ENCODE results near the gene SLC9C2.

- TF ChIP-seq, protein P1, sequence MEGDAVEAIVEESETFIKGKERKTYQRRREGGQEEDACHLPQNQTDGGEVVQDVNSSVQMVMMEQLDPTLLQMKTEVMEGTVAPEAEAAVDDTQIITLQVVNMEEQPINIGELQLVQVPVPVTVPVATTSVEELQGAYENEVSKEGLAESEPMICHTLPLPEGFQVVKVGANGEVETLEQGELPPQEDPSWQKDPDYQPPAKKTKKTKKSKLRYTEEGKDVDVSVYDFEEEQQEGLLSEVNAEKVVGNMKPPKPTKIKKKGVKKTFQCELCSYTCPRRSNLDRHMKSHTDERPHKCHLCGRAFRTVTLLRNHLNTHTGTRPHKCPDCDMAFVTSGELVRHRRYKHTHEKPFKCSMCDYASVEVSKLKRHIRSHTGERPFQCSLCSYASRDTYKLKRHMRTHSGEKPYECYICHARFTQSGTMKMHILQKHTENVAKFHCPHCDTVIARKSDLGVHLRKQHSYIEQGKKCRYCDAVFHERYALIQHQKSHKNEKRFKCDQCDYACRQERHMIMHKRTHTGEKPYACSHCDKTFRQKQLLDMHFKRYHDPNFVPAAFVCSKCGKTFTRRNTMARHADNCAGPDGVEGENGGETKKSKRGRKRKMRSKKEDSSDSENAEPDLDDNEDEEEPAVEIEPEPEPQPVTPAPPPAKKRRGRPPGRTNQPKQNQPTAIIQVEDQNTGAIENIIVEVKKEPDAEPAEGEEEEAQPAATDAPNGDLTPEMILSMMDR (IDR thresholded peaks at IDR 0.05), result no peak
- TF ChIP-seq POLR2A (IDR thresholded peaks at IDR 0.05) (no peak), EP300 (IDR thresholded peaks at IDR 0.05) (no peak)
These were observed 132.3 kb downstream of the SLC9C2 start for GRCh38 chr1:173470608-173471007.
